Gastroesophageal sphincter (tissue), 4 donors: ENCODE measurements around the gene KRTAP16-1. TPM values are rescaled to one million over a fixed set of nuclear protein-coding genes. Genes with fewer than 3 reads are reported as not detected.

Experiments
- ATAC-seq: fragments of 150-250 bp; one replicate; pipeline ENCODE4 v1.9.1; 2016; ENCODE audit warnings: mild to moderate bottlenecking, moderate library complexity
- H3K27ac ChIP-seq, 4 donors: fragments of 200-600 bp; sonication (generic) in 3 of 4; 1 replicate in 3 of 4; 2 replicates in 1 of 4; pipeline ENCODE4 v1.5.1; 2016 to 2019
- H3K27me3 ChIP-seq: fragments of 200-600 bp; sonication (generic); one replicate; pipeline ENCODE4 v1.5.1; 2019
- H3K36me3 ChIP-seq, 2 donors: fragments of 200-600 bp; sonication (generic); one replicate each; pipeline ENCODE4 v1.5.1; 2019; ENCODE audit warnings: control low read depth in 1 of 2
- H3K4me1 ChIP-seq, 3 donors: fragments of 200-600 bp; sonication (generic); 1 replicate in 2 of 3; 2 replicates in 1 of 3; pipeline ENCODE4 v1.5.1; 2016 to 2019; ENCODE audit warnings: control low read depth in 2 of 3
- H3K4me3 ChIP-seq, 2 donors: fragments of 200-600 bp; sonication (generic); one replicate each; pipeline ENCODE4 v1.5.1; 2019; ENCODE audit warnings: mild to moderate bottlenecking in 1 of 2, moderate library complexity in 1 of 2
- H3K9me3 ChIP-seq, 3 donors: fragments of 200-600 bp; sonication (generic); one replicate each; pipeline ENCODE4 v1.5.1; 2017 to 2019; ENCODE audit warnings: control low read depth in 2 of 3
- CTCF ChIP-seq, 4 experiments: fragments of 200-600 bp in 2 of 4; fragments of 450-650 bp in 2 of 4; sonication (generic) in 1 of 4; IDR thresholded peaks; one replicate each; pipeline ENCODE4 v1.5.1; 2017 to 2019; ENCODE audit warnings: antibody characterized with exemption in 4 of 4, mild to moderate bottlenecking in 2 of 4, moderate library complexity in 2 of 4
- EP300 ChIP-seq: sonication (generic); formaldehyde crosslinking; IDR thresholded peaks from one replicate; pipeline ENCODE4 v1.6.1; 2017; ENCODE audit warnings: antibody characterized with exemption, mild to moderate bottlenecking
- POLR2A ChIP-seq, 2 donors: fragments of 450-650 bp; IDR thresholded peaks; one replicate each; pipeline ENCODE4 v1.6.1; 2017; ENCODE audit warnings: antibody characterized with exemption in 2 of 2, mild to moderate bottlenecking in 2 of 2, moderate library complexity in 1 of 2
- POLR2AphosphoS5 ChIP-seq: sonication (generic); formaldehyde crosslinking; IDR thresholded peaks from one replicate; pipeline ENCODE4 v1.6.1; 2017; ENCODE audit warnings: antibody characterized with exemption
- WGBS, 2 donors: methylation state at CpG; one replicate each; pipeline ENCODE4 v1.1.5; 2018; ENCODE audit warnings: low coverage in 1 of 2; 5-methylcytosine and 5-hydroxymethylcytosine counted together
- total RNA-seq, 4 donors: library from RNA; depleted of rRNA; stranded (reverse); fragments of >200 nt; gene quantifications; one replicate each; pipeline ENCODE4 v1.1.0, GENCODE V29; 2016

Gene KRTAP16-1
- total RNA-seq, 4 donors from 2014 or later = not detected

GRCh38 chr17:41322094-41322902 lies 13.2 kb upstream of the KRTAP16-1 start:
- 29 to 39% methylated on average over 4 to 5 of the region's 5 CpGs for WGBS, 2 donors
- no peak for ATAC-seq

GRCh38 chr17:41318231-41318630 lies 9.1 kb upstream of the KRTAP16-1 start:
- TF ChIP-seq POLR2AphosphoS5 (no peak), POLR2A (IDR thresholded peaks at IDR 0.05) (no peak), EP300 (no peak), CTCF (IDR thresholded peaks at IDR 0.05) (no peak)
- Histone ChIP-seq H3K4me1 (no peaks in the 10 kb centered on the region), H3K27me3 (peaks cover 17% of the 10 kb centered on the region), H3K27ac (no peak overlapping the region), H3K4me3 (no peak overlapping the region), H3K36me3 (no peaks in the 10 kb centered on the region), H3K9me3 (peaks cover 0 to 16% (median 0%) of the 10 kb centered on the region in 3 donors)
- no peak for ATAC-seq
- 63 to 95% methylated on average over 2 of the region's 2 CpGs for WGBS, 2 donors

More at GRCh38 chr17:41322094-41322902, 13.2 kb upstream of the KRTAP16-1 start:
- H3K27me3 ChIP-seq = no peaks in the 10 kb centered on the region
- H3K36me3 ChIP-seq = no peaks in the 10 kb centered on the region
- peaks cover 0 to 16% (median 0%) of the 10 kb centered on the region in 3 donors for H3K9me3 ChIP-seq
- TF ChIP-seq POLR2AphosphoS5 (no peak), CTCF (IDR thresholded peaks at IDR 0.05) (peak in 3 of 4 experiments; percentile 53 to 68 (median 61))
- no peaks in the 10 kb centered on the region for H3K4me1 ChIP-seq
- H3K27ac ChIP-seq = no peak overlapping the region
- no peak overlapping the region for H3K4me3 ChIP-seq

- Histone ChIP-seq H3K4me1 (no peaks in the 10 kb centered on the region), H3K4me3 (no peak overlapping the region), H3K9me3 (peaks cover 0 to 16% (median 0%) of the 10 kb centered on the region in 3 donors), H3K27ac (no peak overlapping the region), H3K27me3 (peaks cover 23% of the 10 kb centered on the region), H3K36me3 (no peaks in the 10 kb centered on the region)
- WGBS, 2 donors = 73% methylated on average over 11 of the region's 17 CpGs; no CpG with 5 or more reads in 1 of the 2 donors
- TF ChIP-seq CTCF (IDR thresholded peaks at IDR 0.05) (no peak), POLR2A (IDR thresholded peaks at IDR 0.05) (no peak), POLR2AphosphoS5 (no peak), EP300 (no peak)
- no peak for ATAC-seq
Measured at GRCh38 chr17:41315814-41316445, 6.8 kb upstream of the KRTAP16-1 start.

GRCh38 chr17:41315204-41315794 lies 6.2 kb upstream of the KRTAP16-1 start, which contains the start of gene KRTAP17-1:
KRTAP17-1 (minus strand) TSS chr17:41315710; CDS start chr17:41315650, 60 bp downstream.
- H3K27ac ChIP-seq = no peak within 1 kb of the TSS
- H3K9me3 ChIP-seq = peaks cover 0 to 11% (median 0%) of the 10 kb centered on the region in 3 donors
- peaks cover 23% of the 10 kb centered on the region for H3K27me3 ChIP-seq
- TF ChIP-seq CTCF (IDR thresholded peaks at IDR 0.05) = no peak
- TF ChIP-seq POLR2AphosphoS5 = no peak
- TF ChIP-seq POLR2A (IDR thresholded peaks at IDR 0.05) = no peak
- TF ChIP-seq EP300 = no peak
- no peaks in the 10 kb centered on the region for H3K4me1 ChIP-seq
- 76 to 96% methylated on average over 3 of the region's 24 CpGs for WGBS, 2 donors
- H3K36me3 ChIP-seq = no peaks in the 10 kb centered on the region
- ATAC-seq = no peak
- no peak within 1 kb of the TSS for H3K4me3 ChIP-seq
